H1 (cell line): ENCODE data around the gene CEP78. TPM values are rescaled to one million over a fixed set of nuclear protein-coding genes. Genes with fewer than 3 reads are reported as not detected.

Source experiments
- CTCF ChIA-PET: fragments of 300-600 bp; sonication (Branson Sonifier 250); formaldehyde crosslinking; loops from one replicate; lab custom pipeline; 2021; ENCODE audit not compliant: partially characterized antibody; lab: Charles Lee
- POLR2A ChIA-PET: fragments of 300-600 bp; sonication (Branson Sonifier 250); formaldehyde crosslinking; loops from one replicate; lab custom pipeline; 2021; ENCODE audit warnings: inconsistent platforms; ENCODE audit not compliant: partially characterized antibody; lab: Charles Lee
- DNase-seq, 2 experiments: peaks; one replicate each; pipeline versions ENCODE4 v3.0.0 to v3.0.0-alpha.2; 2010 to 2022; ENCODE audit warnings: low spot score in 2 of 2, low read depth in 1 of 2, mixed read lengths in 1 of 2
- FAIRE-seq: peaks from 2 replicates; lab custom pipeline; 2011; peaks lifted over from hg19 to GRCh38; lab: Jason Lieb, UNC
- H2AFZ ChIP-seq: 2 replicates; pipeline ENCODE4 v1.8.1; 2012; ENCODE audit warnings: low read length, inconsistent platforms
- H2AK5ac ChIP-seq: 2 replicates; pipeline ENCODE4 v1.6.1; 2013; ENCODE audit warnings: low read depth, low read length
- H2BK120ac ChIP-seq: replicated peaks from 2 replicates; pipeline ENCODE3; 2013; ENCODE audit warnings: low read depth, low read length, inconsistent platforms
- H2BK12ac ChIP-seq: 2 replicates; pipeline ENCODE4 v1.6.1; 2013; ENCODE audit warnings: low read depth, low read length
- H2BK15ac ChIP-seq: 2 replicates; pipeline ENCODE4 v1.6.1; 2013; ENCODE audit warnings: low read length
- H2BK20ac ChIP-seq: 2 replicates; pipeline ENCODE4 v1.6.1; 2013; ENCODE audit warnings: low read length
- H2BK5ac ChIP-seq: 2 replicates; pipeline ENCODE4 v1.6.1; 2013; ENCODE audit warnings: low read depth, low read length
- H3K14ac ChIP-seq: 2 replicates; pipeline ENCODE4 v1.6.1; 2013; ENCODE audit warnings: inconsistent platforms; ENCODE audit not compliant: insufficient read length
- H3K18ac ChIP-seq: 2 replicates; pipeline ENCODE4 v1.6.1; 2013; ENCODE audit warnings: low read length; ENCODE audit errors: extremely low read depth
- H3K23ac ChIP-seq: 2 replicates; pipeline ENCODE4 v1.6.1; 2013; ENCODE audit warnings: inconsistent platforms; ENCODE audit not compliant: insufficient read length
- H3K23me2 ChIP-seq: 2 replicates; pipeline ENCODE4 v1.6.1; 2013; ENCODE audit warnings: low read depth, low read length
- H3K27ac ChIP-seq: 2 replicates; pipeline ENCODE4 v1.6.1; 2011; ENCODE audit warnings: low read depth, low read length, inconsistent platforms
- H3K27me3 ChIP-seq, 4 experiments: replicated peaks in 1 of 4; 1 replicate in 1 of 4; 2 replicates in 3 of 4; pipeline versions ENCODE4 v1.6.1 to v1.8.1; 2011 to 2013; ENCODE audit warnings: low read length in 3 of 4, mild to moderate bottlenecking in 3 of 4, inconsistent platforms in 2 of 4, mixed read lengths in 2 of 4, moderate library complexity in 1 of 4; ENCODE audit not compliant: control insufficient read depth in 3 of 4, insufficient read depth in 3 of 4; ENCODE audit errors: extremely low read depth in 1 of 4
- H3K36me3 ChIP-seq, 4 experiments: 2 replicates each; pipeline versions ENCODE4 v1.6.1 to v1.8.1; 2011 to 2013; ENCODE audit warnings: mild to moderate bottlenecking in 4 of 4, low read length in 3 of 4, moderate library complexity in 2 of 4, control low read depth in 1 of 4, inconsistent platforms in 1 of 4; ENCODE audit not compliant: insufficient read depth in 4 of 4, control insufficient read depth in 2 of 4
- H3K4ac ChIP-seq: replicated peaks from 2 replicates; pipeline ENCODE3; 2013; ENCODE audit warnings: low read length, low read depth, mixed read lengths, inconsistent platforms; ENCODE audit not compliant: insufficient read length
- H3K4me1 ChIP-seq, 4 experiments: replicated peaks in 1 of 4; 1 replicate in 1 of 4; 2 replicates in 3 of 4; pipeline versions ENCODE4 v1.6.1 to v1.8.1; 2011 to 2013; ENCODE audit warnings: low read length in 3 of 4, inconsistent platforms in 2 of 4, mixed read lengths in 1 of 4; ENCODE audit not compliant: insufficient read depth in 4 of 4, control insufficient read depth in 3 of 4
- H3K4me2 ChIP-seq, 2 experiments: 2 replicates each; pipeline versions ENCODE4 v1.6.1 to v1.8.1; 2011 to 2013; ENCODE audit warnings: low read depth in 2 of 2, low read length in 2 of 2, control low read depth in 1 of 2, inconsistent platforms in 1 of 2, mild to moderate bottlenecking in 1 of 2; ENCODE audit not compliant: insufficient read depth in 1 of 2
- H3K4me3 ChIP-seq, 4 experiments: fragments of 200-600, 300-600 bp in 1 of 4; sonication (generic), shearing (Covaris generic), sonication (Bioruptor Twin) in 1 of 4; 2 replicates each; pipeline versions ENCODE4 v1.5.1 to v1.8.1; 2011 to 2016; ENCODE audit warnings: low read length in 4 of 4, low read depth in 3 of 4, control low read depth in 2 of 4, inconsistent platforms in 2 of 4, mild to moderate bottlenecking in 2 of 4, mixed read lengths in 1 of 4, moderate library complexity in 1 of 4; ENCODE audit not compliant: insufficient read depth in 2 of 4; ENCODE audit errors: extremely low read depth in 1 of 4
- H3K56ac ChIP-seq: replicated peaks from 2 replicates; pipeline ENCODE3; 2013; ENCODE audit warnings: low read depth, mild to moderate bottlenecking, mixed read lengths, low read length, inconsistent platforms; ENCODE audit not compliant: insufficient read length
- H3K79me1 ChIP-seq: 2 replicates; pipeline ENCODE4 v1.6.1; 2013; ENCODE audit warnings: low read depth, low read length, control low read depth
- H3K79me2 ChIP-seq, 2 experiments: 2 replicates each; pipeline versions ENCODE4 v1.6.1 to v1.8.1; 2012 to 2013; ENCODE audit warnings: low read length in 2 of 2, mild to moderate bottlenecking in 2 of 2, inconsistent platforms in 1 of 2; ENCODE audit not compliant: insufficient read depth in 2 of 2, control insufficient read depth in 1 of 2
- H3K9ac ChIP-seq, 4 experiments: replicated peaks in 1 of 4; 1 replicate in 1 of 4; 2 replicates in 3 of 4; pipeline versions ENCODE4 v1.6.1 to v1.8.1; 2011 to 2013; ENCODE audit warnings: low read depth in 3 of 4, low read length in 3 of 4, control low read depth in 2 of 4, mild to moderate bottlenecking in 2 of 4, moderate library complexity in 2 of 4, inconsistent platforms in 1 of 4; ENCODE audit errors: extremely low read depth in 1 of 4
- H3K9me3 ChIP-seq, 2 experiments: 2 replicates each; pipeline versions ENCODE4 v1.6.1 to v1.8.1; 2012 to 2013; ENCODE audit warnings: mild to moderate bottlenecking in 2 of 2, moderate library complexity in 2 of 2, control low read depth in 1 of 2, inconsistent platforms in 1 of 2, low read depth in 1 of 2, low read length in 1 of 2, mixed read lengths in 1 of 2; ENCODE audit not compliant: insufficient read depth in 2 of 2
- H4K20me1 ChIP-seq, 2 experiments: replicated peaks in 1 of 2; 2 replicates each; pipeline versions ENCODE3 to v1.8.1; 2011 to 2013; ENCODE audit warnings: inconsistent platforms in 2 of 2, low read length in 2 of 2, mild to moderate bottlenecking in 1 of 2; ENCODE audit not compliant: insufficient read depth in 2 of 2, control insufficient read depth in 1 of 2
- H4K5ac ChIP-seq: 2 replicates; pipeline ENCODE4 v1.6.1; 2013; ENCODE audit warnings: low read length, low read depth, mixed read lengths, inconsistent platforms; ENCODE audit not compliant: insufficient read length
- H4K8ac ChIP-seq: 2 replicates; pipeline ENCODE4 v1.8.0; 2013; ENCODE audit warnings: mild to moderate bottlenecking, moderate library complexity, low read length, inconsistent platforms; ENCODE audit not compliant: insufficient read depth; ENCODE audit errors: extremely low read depth
- H4K91ac ChIP-seq: replicated peaks from 2 replicates; pipeline ENCODE3; 2013; ENCODE audit warnings: low read length, mixed read lengths, inconsistent platforms; ENCODE audit not compliant: insufficient read length
- HDAC6 ChIP-seq: IDR thresholded peaks from one replicate; pipeline ENCODE4 v1.7.1; 2012; ENCODE audit warnings: low read depth, mild to moderate bottlenecking, inconsistent platforms, low read length, moderate library complexity
- MAFK ChIP-seq: IDR thresholded peaks from 2 replicates; pipeline ENCODE4 v1.6.1; 2012; ENCODE audit warnings: low read depth, mild to moderate bottlenecking, improper control_type of control experiment, low read length
- POLR2A ChIP-seq, 2 experiments: IDR thresholded peaks; 1 replicate in 1 of 2; 2 replicates in 1 of 2; pipeline ENCODE4 v1.6.1; 2011; ENCODE audit warnings: low read depth in 2 of 2, low read length in 2 of 2, mild to moderate bottlenecking in 2 of 2; ENCODE audit errors: control extremely low read depth in 1 of 2
- RBBP5 ChIP-seq: IDR thresholded peaks from 2 replicates; pipeline ENCODE4 v1.7.1; 2012; ENCODE audit warnings: low read depth, mild to moderate bottlenecking, inconsistent platforms, low read length, moderate library complexity, borderline replicate concordance
- TAF1 ChIP-seq: IDR thresholded peaks from 2 replicates; pipeline ENCODE4 v1.6.1; 2011; ENCODE audit warnings: mild to moderate bottlenecking, low read depth, low read length
- WGBS, 2 experiments: shearing (Covaris generic) in 1 of 2; methylation state at CpG; one replicate each; pipeline versions ENCODE4 v1.1.6 to v1.1.7; 2013 to 2015; ENCODE audit warnings: low lambda C conversion rate in 2 of 2, mixed read lengths in 2 of 2, inconsistent platforms in 1 of 2, low coverage in 1 of 2, missing lambda C conversion rate in 1 of 2; ENCODE audit not compliant: insufficient replicate concordance in 2 of 2, insufficient coverage in 1 of 2, insufficient read length in 1 of 2; ENCODE audit errors: extremely low coverage in 1 of 2, missing lambda C conversion rate in 1 of 2; 5-methylcytosine and 5-hydroxymethylcytosine counted together
- long read RNA-seq, 2 experiments: library from RNA in 1 of 2; library from capped mRNA in 1 of 2; stranded (forward); transcript quantifications; one replicate each; pipeline ENCODE4 v2.0.0, GENCODE V29; 2021; ENCODE audit warnings: inconsistent platforms in 1 of 2
- polyA minus RNA-seq, 3 experiments: library from RNA; depleted of rRNA, polyadenylated mRNA; stranded (reverse); fragments of >200 nt; gene quantifications; 1 replicate in 2 of 3; 2 replicates in 1 of 3; pipeline ENCODE4 v1.2.3, GENCODE V29; 2011
- polyA plus RNA-seq, 7 experiments: library from polyadenylated mRNA; depleted of rRNA in 3 of 7; stranded (reverse) in 5 of 7; unstranded in 2 of 7; fragments of >200 nt in 5 of 7; fragments of 200-250 nt in 2 of 7; gene quantifications; 1 replicate in 5 of 7; 2 replicates in 1 of 7; 4 replicates in 1 of 7; pipeline versions ENCODE4 v1.2.1 to v1.2.3, GENCODE V29; 2011 to 2013; ENCODE audit warnings: missing spikeins in 2 of 7, mixed read lengths in 2 of 7
- total RNA-seq: library from RNA; stranded (reverse); fragmentation: NEBNext Ultra II Directional; extraction: Animal tissue kit (Norgen Biotek cat#: 25700); gene quantifications from 2 replicates; pipeline ENCODE4 v1.2.1, GENCODE V29; 2021
- TF ChIP-seq, protein P1 (sequence below): IDR thresholded peaks from 2 replicates; pipeline ENCODE4 v1.6.1; 2012; ENCODE audit warnings: inconsistent platforms
- TF ChIP-seq, protein P2 (sequence below): IDR thresholded peaks from 2 replicates; pipeline ENCODE4 v1.6.1; 2011; ENCODE audit warnings: low read depth, mild to moderate bottlenecking, low read length; ENCODE audit not compliant: insufficient read depth

Gene CEP78
- total RNA-seq (38.7 and 40.9 TPM in 2 replicates), polyA plus RNA-seq (2011; rRNA removed) (10.3 and 17.1 TPM in 2 replicates), polyA minus RNA-seq (2011; rRNA and poly(A)+ RNA removed) (19.9 and 28.4 TPM in 2 replicates)
- 15.8 TPM for polyA plus RNA-seq (2011; cell fraction: cytosol; rRNA removed)
- 37.6 TPM for polyA plus RNA-seq (2011; cell fraction: nucleus; rRNA removed)
- polyA plus RNA-seq (2012, experiment 1 of 2) = 15.9 to 28.5 TPM (median 18.7 TPM) in 4 replicates
- 1.9 TPM for polyA plus RNA-seq (2012, experiment 2 of 2)
- polyA plus RNA-seq (2013, experiment 1 of 2) = 29.1 TPM
- 25.4 TPM for polyA plus RNA-seq (2013, experiment 2 of 2)
- 19.3 TPM for polyA minus RNA-seq (2011; cell fraction: cytosol; rRNA and poly(A)+ RNA removed)
- 61.9 TPM for polyA minus RNA-seq (2011; cell fraction: nucleus; rRNA and poly(A)+ RNA removed)
- long read RNA-seq, experiment 1, partial matches to known transcripts = 7 of 19 reads
- long read RNA-seq, experiment 1, other reads (novel, unspliced or antisense) = 10 of 19 reads
- long read RNA-seq, experiment 2, partial matches to known transcripts = 2 of 4 reads
- long read RNA-seq, experiment 2, other reads (novel, unspliced or antisense) = 1 of 4 reads

DNA sequence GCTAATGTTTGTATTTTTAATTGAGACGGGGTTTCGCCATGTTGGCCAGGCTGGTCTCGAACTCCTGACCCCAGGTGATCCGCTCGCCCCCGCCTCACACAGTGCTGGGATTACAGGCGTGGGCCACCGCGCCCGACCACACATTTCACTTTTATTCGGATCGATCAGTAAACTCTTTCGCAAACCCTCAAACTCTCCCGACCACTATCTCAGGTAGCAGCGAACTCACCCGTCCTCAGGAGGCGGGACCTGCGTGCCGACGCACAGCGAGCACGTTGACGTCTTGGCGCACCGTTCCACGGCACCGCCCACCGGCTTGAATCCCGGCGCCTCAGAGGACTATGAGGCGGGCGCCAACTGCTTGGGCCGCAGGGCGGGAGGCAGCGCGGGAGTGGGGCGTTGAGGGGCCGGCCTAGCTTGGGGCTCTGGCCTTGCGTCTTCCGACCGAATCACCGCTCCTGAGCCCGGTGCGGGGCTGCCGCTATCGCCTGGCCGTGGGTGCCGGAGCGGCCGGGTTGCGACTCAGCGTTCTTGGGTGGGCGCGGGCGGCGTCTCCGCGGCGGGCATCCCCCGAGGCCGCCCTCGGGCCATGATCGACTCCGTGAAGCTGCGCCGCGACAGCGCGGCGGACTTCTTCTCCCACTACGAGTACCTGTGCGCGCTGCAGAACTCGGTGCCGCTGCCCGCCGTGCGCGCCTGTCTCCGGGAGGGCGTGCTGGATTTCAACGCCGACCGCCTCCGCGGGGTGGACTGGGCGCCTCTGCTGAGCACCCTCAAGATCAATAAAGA lies at the start of gene CEP78:
Gene CEP78 (plus strand): TSS at position 314 of the 789 bp plus-strand sequence. CDS start 276 bp downstream, at position 590.
- peaks cover 2 to 22% of the 10 kb centered on the region in 2 experiments; a peak in 3 of 4 replicates for H3K79me2 ChIP-seq
- H2BK15ac ChIP-seq = no peak within 1 kb of the TSS
- peak within 1 kb of the TSS; percentile 80 for H3K27ac ChIP-seq
- peaks cover 2% of the 10 kb centered on the region for H3K23me2 ChIP-seq
- no peak within 1 kb of the TSS for H3K4ac ChIP-seq
- no peak within 1 kb of the TSS for H3K23ac ChIP-seq
- peak within 1 kb of the TSS; percentile 79 to 90 (median 90) for H3K4me3 ChIP-seq
- H3K18ac ChIP-seq = peak within 1 kb of the TSS; percentile 97
- DNase-seq (peak; percentile 85 to 92), FAIRE-seq (peak; percentile 45)
- peak within 1 kb of the TSS; percentile 69 to 90 (median 78) for H3K9ac ChIP-seq
- no peaks in the 10 kb centered on the region for H3K9me3 ChIP-seq
- no peak within 1 kb of the TSS for H3K56ac ChIP-seq
- no peaks in the 10 kb centered on the region for H4K20me1 ChIP-seq
- H3K4me1 ChIP-seq = peaks cover 0 to 2% (median under 1%) of the 10 kb centered on the region in 4 experiments; a peak in 2 of 7 replicates
- POLR2A ChIA-PET = interaction anchor here (0.7 to 7.1 kb wide), 15 partner anchors 8 to 95 kb away, joined by 3 to 73 read pairs (median 4); partner anchors contain the start of gene PSAT1
- no peaks in the 10 kb centered on the region for H3K27me3 ChIP-seq
- CTCF ChIA-PET = interaction anchor here (1.0 kb wide), 1 partner anchor 26 kb away, joined by 3 read pairs; no protein-coding TSS in a partner anchor
- H2BK120ac ChIP-seq = no peak within 1 kb of the TSS
- H3K36me3 ChIP-seq = peaks cover 0 to 15% (median 7%) of the 10 kb centered on the region in 4 experiments; a peak in 5 of 8 replicates
- peak within 1 kb of the TSS; percentile 92 for H4K8ac ChIP-seq
- no peak within 1 kb of the TSS for H2BK20ac ChIP-seq
- H2BK12ac ChIP-seq = peak within 1 kb of the TSS; percentile 44; the same call in 1 of the 2 replicates
- peak within 1 kb of the TSS; percentile 87 to 97 for H3K4me2 ChIP-seq
- no peaks in the 10 kb centered on the region for H3K79me1 ChIP-seq
- H4K91ac ChIP-seq = no peak within 1 kb of the TSS
- H2AFZ ChIP-seq = peak within 1 kb of the TSS; percentile 77
- H2BK5ac ChIP-seq = peak within 1 kb of the TSS; percentile 96
- no peak within 1 kb of the TSS for H2AK5ac ChIP-seq
- H3K14ac ChIP-seq = no peak within 1 kb of the TSS
- H4K5ac ChIP-seq = peak within 1 kb of the TSS; percentile 93
- 0% methylated on average over 58 of the region's 87 CpGs; no CpG with 5 or more reads in 1 of the 2 experiments for WGBS, 2 experiments
- TF ChIP-seq, protein P1, sequence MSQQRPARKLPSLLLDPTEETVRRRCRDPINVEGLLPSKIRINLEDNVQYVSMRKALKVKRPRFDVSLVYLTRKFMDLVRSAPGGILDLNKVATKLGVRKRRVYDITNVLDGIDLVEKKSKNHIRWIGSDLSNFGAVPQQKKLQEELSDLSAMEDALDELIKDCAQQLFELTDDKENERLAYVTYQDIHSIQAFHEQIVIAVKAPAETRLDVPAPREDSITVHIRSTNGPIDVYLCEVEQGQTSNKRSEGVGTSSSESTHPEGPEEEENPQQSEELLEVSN = 0 out of 2 replicates have a peak, but pooled peaks have one; percentile 22
- TF ChIP-seq RBBP5 (peak; percentile 72), MAFK (no peak), HDAC6 (no peak), TAF1 (peak; percentile 79), POLR2A (IDR thresholded peaks at IDR 0.05; ENCODE audit: control extremely low read depth in 1 of 2, low read depth in 2 of 2, low read length in 2 of 2) (peak; percentile 80 to 89)
- TF ChIP-seq, protein P2, sequence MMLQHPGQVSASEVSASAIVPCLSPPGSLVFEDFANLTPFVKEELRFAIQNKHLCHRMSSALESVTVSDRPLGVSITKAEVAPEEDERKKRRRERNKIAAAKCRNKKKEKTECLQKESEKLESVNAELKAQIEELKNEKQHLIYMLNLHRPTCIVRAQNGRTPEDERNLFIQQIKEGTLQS = no peak
